Activated CD4-positive, alpha-beta T cell treated with anti-CD3 and anti-CD28 coated beads, Interleukin-2, amount 10 ng/mL, durations not matched to agents 24 days and 14 days (primary cell): ENCODE data around the gene OR10A6. TPM values are rescaled to one million over a fixed set of nuclear protein-coding genes. Genes with fewer than 3 reads are reported as not detected.

Experiments
- DNase-seq: peaks from one replicate; pipeline ENCODE4 v3.0.0; 2022
- H3K27ac Mint-ChIP-seq: one replicate; pipeline ENCODE4 v1.8.0; 2022; ENCODE audit warnings: mild to moderate bottlenecking, mixed read lengths
- H3K27me3 Mint-ChIP-seq: one replicate; pipeline ENCODE4 v1.8.0; 2022; ENCODE audit warnings: mixed read lengths
- H3K36me3 Mint-ChIP-seq: one replicate; pipeline ENCODE4 v1.8.0; 2022; ENCODE audit warnings: low read depth, mild to moderate bottlenecking, mixed read lengths
- H3K4me1 Mint-ChIP-seq: one replicate; pipeline ENCODE4 v1.8.0; 2021; ENCODE audit warnings: mixed read lengths
- H3K4me3 Mint-ChIP-seq: one replicate; pipeline ENCODE4 v1.8.0; 2022; ENCODE audit warnings: mild to moderate bottlenecking, moderate library complexity, mixed read lengths
- H3K9me3 Mint-ChIP-seq: one replicate; pipeline ENCODE4 v1.8.0; 2021; ENCODE audit warnings: mixed read lengths
- intact Hi-C: fragments of 100-400 bp; cut with micrococcal nuclease; formaldehyde crosslinking; loops from one replicate; pipeline ENCODE4 v1.15.1; 2023
- total RNA-seq: library from RNA; stranded (reverse); gene quantifications from 2 replicates; pipeline ENCODE4 v1.2.3, GENCODE V29; 2022

OR10A6 gene
- total RNA-seq, 1 donor from 2014 or later, result not detected

GRCh38 chr11:7944123-7944522 is 13.1 kb upstream of the OR10A6 start:
- intact Hi-C loops, result no loop called here
- Mint-ChIP-seq H3K27ac (no peak overlapping the region), H3K27me3 (peaks cover 8% of the 10 kb centered on the region), H3K4me3 (no peak overlapping the region), H3K9me3 (peaks cover 10% of the 10 kb centered on the region), H3K4me1 (no peaks in the 10 kb centered on the region), H3K36me3 (no peaks in the 10 kb centered on the region)
- DNase-seq, result no peak

GRCh38 chr11:7941608-7942007 is 10.5 kb upstream of the OR10A6 start, which contains the start of gene OR10A3:
Gene OR10A3, minus strand, starts transcription at chr11:7941708. Its CDS starts 2,188 bp downstream, at chr11:7939520.
- no peak for DNase-seq
- intact Hi-C loops, result no loop called here
- H3K4me3 Mint-ChIP-seq, result no peak within 1 kb of the TSS
- H3K27ac Mint-ChIP-seq, result no peak within 1 kb of the TSS
- no peaks in the 10 kb centered on the region for H3K36me3 Mint-ChIP-seq
- H3K9me3 Mint-ChIP-seq, result peaks cover 10% of the 10 kb centered on the region
- no peaks in the 10 kb centered on the region for H3K4me1 Mint-ChIP-seq
- peaks cover 2% of the 10 kb centered on the region for H3K27me3 Mint-ChIP-seq

GRCh38 chr11:7941146-7941545 is 10.1 kb upstream of the OR10A6 start:
- peaks cover 2% of the 10 kb centered on the region for H3K27me3 Mint-ChIP-seq
- no peaks in the 10 kb centered on the region for H3K4me1 Mint-ChIP-seq
- H3K4me3 Mint-ChIP-seq, result no peak overlapping the region
- peaks cover 10% of the 10 kb centered on the region for H3K9me3 Mint-ChIP-seq
- H3K27ac Mint-ChIP-seq, result no peak overlapping the region
- DNase-seq, result no peak
- intact Hi-C loops, result no loop called here
- H3K36me3 Mint-ChIP-seq, result no peaks in the 10 kb centered on the region

GRCh38 chr11:7936615-7937014 is 5.5 kb upstream of the OR10A6 start:
- no peak for DNase-seq
- Mint-ChIP-seq H3K36me3 (no peaks in the 10 kb centered on the region), H3K9me3 (no peaks in the 10 kb centered on the region), H3K4me1 (no peaks in the 10 kb centered on the region), H3K27ac (no peak overlapping the region), H3K27me3 (peaks cover 2% of the 10 kb centered on the region), H3K4me3 (no peak overlapping the region)
- intact Hi-C loops, result no loop called here

- Mint-ChIP-seq H3K27ac (no peak overlapping the region), H3K4me3 (no peak overlapping the region), H3K4me1 (no peaks in the 10 kb centered on the region), H3K36me3 (no peaks in the 10 kb centered on the region), H3K27me3 (peaks cover 8% of the 10 kb centered on the region), H3K9me3 (no peaks in the 10 kb centered on the region)
- intact Hi-C loops, result no loop called here
- no peak for DNase-seq
Observed at GRCh38 chr11:7927635-7928034, 3.4 kb downstream of the OR10A6 start.

GRCh38 chr11:7924536-7924935 is 6.5 kb downstream of the OR10A6 start:
- no peaks in the 10 kb centered on the region for H3K9me3 Mint-ChIP-seq
- intact Hi-C loops, result no loop called here
- no peaks in the 10 kb centered on the region for H3K36me3 Mint-ChIP-seq
- H3K4me3 Mint-ChIP-seq, result no peak overlapping the region
- peaks cover 2% of the 10 kb centered on the region for H3K27me3 Mint-ChIP-seq
- H3K4me1 Mint-ChIP-seq, result no peaks in the 10 kb centered on the region
- no peak for DNase-seq
- no peak overlapping the region for H3K27ac Mint-ChIP-seq

GRCh38 chr11:7918141-7918540 is 12.9 kb downstream of the OR10A6 start:
- Mint-ChIP-seq H3K4me1 (no peaks in the 10 kb centered on the region), H3K4me3 (no peak overlapping the region), H3K36me3 (no peaks in the 10 kb centered on the region), H3K27ac (no peak overlapping the region), H3K27me3 (no peaks in the 10 kb centered on the region), H3K9me3 (no peaks in the 10 kb centered on the region)
- DNase-seq, result no peak
- intact Hi-C loops, result no loop called here

GRCh38 chr11:7911011-7911410 is 20.1 kb downstream of the OR10A6 start:
- Mint-ChIP-seq H3K4me3 (no peak overlapping the region), H3K27me3 (peaks cover 18% of the 10 kb centered on the region), H3K27ac (no peak overlapping the region), H3K9me3 (no peaks in the 10 kb centered on the region), H3K36me3 (no peaks in the 10 kb centered on the region), H3K4me1 (no peaks in the 10 kb centered on the region)
- no peak for DNase-seq
- intact Hi-C loops, result no loop called here

- Mint-ChIP-seq H3K4me1 (no peaks in the 10 kb centered on the region), H3K27ac (no peak overlapping the region), H3K27me3 (peaks cover 23% of the 10 kb centered on the region), H3K36me3 (no peaks in the 10 kb centered on the region), H3K4me3 (no peak overlapping the region), H3K9me3 (no peaks in the 10 kb centered on the region)
- intact Hi-C loops, result no loop called here
- no peak for DNase-seq
Observed at GRCh38 chr11:7910286-7910788, 20.7 kb downstream of the OR10A6 start.

- Mint-ChIP-seq H3K27me3 (peaks cover 23% of the 10 kb centered on the region), H3K9me3 (no peaks in the 10 kb centered on the region), H3K36me3 (no peaks in the 10 kb centered on the region), H3K27ac (no peak overlapping the region), H3K4me3 (no peak overlapping the region), H3K4me1 (no peaks in the 10 kb centered on the region)
- intact Hi-C loops, result no loop called here
- no peak for DNase-seq
Observed at GRCh38 chr11:7909585-7910285, 21.3 kb downstream of the OR10A6 start.

- DNase-seq, result no peak
- Mint-ChIP-seq H3K36me3 (no peaks in the 10 kb centered on the region), H3K4me3 (no peak overlapping the region), H3K27me3 (peaks cover 23% of the 10 kb centered on the region), H3K4me1 (no peaks in the 10 kb centered on the region), H3K9me3 (no peaks in the 10 kb centered on the region), H3K27ac (no peak overlapping the region)
- intact Hi-C loops, result no loop called here
Observed at GRCh38 chr11:7907121-7907520, 23.9 kb downstream of the OR10A6 start.

GRCh38 chr11:7906481-7906880 is 24.6 kb downstream of the OR10A6 start:
- H3K4me3 Mint-ChIP-seq, result no peak overlapping the region
- no peaks in the 10 kb centered on the region for H3K4me1 Mint-ChIP-seq
- DNase-seq, result no peak
- no peak overlapping the region for H3K27ac Mint-ChIP-seq
- no peaks in the 10 kb centered on the region for H3K36me3 Mint-ChIP-seq
- H3K27me3 Mint-ChIP-seq, result peaks cover 23% of the 10 kb centered on the region
- intact Hi-C loops, result no loop called here
- no peaks in the 10 kb centered on the region for H3K9me3 Mint-ChIP-seq

GRCh38 chr11:7905961-7906429 is 25.1 kb downstream of the OR10A6 start:
- peaks cover 23% of the 10 kb centered on the region for H3K27me3 Mint-ChIP-seq
- no peak overlapping the region for H3K4me3 Mint-ChIP-seq
- DNase-seq, result no peak
- no peaks in the 10 kb centered on the region for H3K9me3 Mint-ChIP-seq
- H3K4me1 Mint-ChIP-seq, result no peaks in the 10 kb centered on the region
- no peak overlapping the region for H3K27ac Mint-ChIP-seq
- H3K36me3 Mint-ChIP-seq, result no peaks in the 10 kb centered on the region
- intact Hi-C loops, result no loop called here

- Mint-ChIP-seq H3K27ac (no peak overlapping the region), H3K4me1 (no peaks in the 10 kb centered on the region), H3K27me3 (peaks cover 23% of the 10 kb centered on the region), H3K9me3 (no peaks in the 10 kb centered on the region), H3K36me3 (no peaks in the 10 kb centered on the region), H3K4me3 (no peak overlapping the region)
- DNase-seq, result no peak
- intact Hi-C loops, result no loop called here
Observed at GRCh38 chr11:7905549-7905948, 25.5 kb downstream of the OR10A6 start.

GRCh38 chr11:7904917-7905316 is 26.2 kb downstream of the OR10A6 start:
- no peaks in the 10 kb centered on the region for H3K9me3 Mint-ChIP-seq
- intact Hi-C loops, result no loop called here
- no peak overlapping the region for H3K27ac Mint-ChIP-seq
- H3K4me1 Mint-ChIP-seq, result no peaks in the 10 kb centered on the region
- no peak for DNase-seq
- H3K36me3 Mint-ChIP-seq, result no peaks in the 10 kb centered on the region
- H3K4me3 Mint-ChIP-seq, result no peak overlapping the region
- peaks cover 21% of the 10 kb centered on the region for H3K27me3 Mint-ChIP-seq
